Muscle of leg (tissue), 11 donors: ENCODE results near the gene SLC6A9. TPM values are rescaled to one million over a fixed set of nuclear protein-coding genes. Genes with fewer than 3 reads are reported as not detected.

ENCODE experiments used
- DNase-seq: peaks from one replicate; pipeline ENCODE4 v3.0.0; 2013
- H3K27ac ChIP-seq: one replicate; pipeline ENCODE4 v1.5.1; 2013; ENCODE audit warnings: mild to moderate bottlenecking, low read length, control low read depth
- H3K27me3 ChIP-seq: one replicate; pipeline ENCODE4 v1.6.1; 2013; ENCODE audit warnings: low read length; ENCODE audit not compliant: control insufficient read depth, insufficient read depth
- H3K36me3 ChIP-seq: one replicate; pipeline ENCODE4 v1.6.1; 2013; ENCODE audit warnings: low read length; ENCODE audit not compliant: control insufficient read depth, insufficient read depth
- H3K4me1 ChIP-seq: one replicate; pipeline ENCODE4 v1.6.1; 2013; ENCODE audit warnings: low read length; ENCODE audit not compliant: control insufficient read depth, insufficient read depth
- H3K4me3 ChIP-seq: one replicate; pipeline ENCODE4 v1.5.1; 2013; ENCODE audit warnings: low read length, control low read depth
- H3K9me3 ChIP-seq: replicated peaks from 2 replicates; pipeline ENCODE4 v1.6.1; 2013; ENCODE audit warnings: low read depth, low read length; ENCODE audit not compliant: control insufficient read depth
- WGBS: methylation state at CpG from one replicate; pipeline ENCODE4 v1.1.5; 2013; ENCODE audit warnings: missing lambda C conversion rate; ENCODE audit not compliant: insufficient coverage; 5-methylcytosine and 5-hydroxymethylcytosine counted together
- polyA plus RNA-seq, 8 donors: library from polyadenylated mRNA; unstranded; fragments of 120-200 nt; gene quantifications; one replicate each; pipeline versions ENCODE4 v1.2.1 to v1.2.3, GENCODE V29; 2013; ENCODE audit warnings: inconsistent platforms in 1 of 8, low replicate concordance in 1 of 8; ENCODE audit not compliant: insufficient read length in 8 of 8, insufficient read depth in 1 of 8
- total RNA-seq: library from RNA; stranded (reverse); fragments of 120-200 nt; gene quantifications from one replicate; pipeline ENCODE4 v1.2.4, GENCODE V29; 2013

The SLC6A9 gene
- total and polyA plus RNA-seq, 9 donors, result 1.6 to 5.5 (median 3.4) TPM

DNA sequence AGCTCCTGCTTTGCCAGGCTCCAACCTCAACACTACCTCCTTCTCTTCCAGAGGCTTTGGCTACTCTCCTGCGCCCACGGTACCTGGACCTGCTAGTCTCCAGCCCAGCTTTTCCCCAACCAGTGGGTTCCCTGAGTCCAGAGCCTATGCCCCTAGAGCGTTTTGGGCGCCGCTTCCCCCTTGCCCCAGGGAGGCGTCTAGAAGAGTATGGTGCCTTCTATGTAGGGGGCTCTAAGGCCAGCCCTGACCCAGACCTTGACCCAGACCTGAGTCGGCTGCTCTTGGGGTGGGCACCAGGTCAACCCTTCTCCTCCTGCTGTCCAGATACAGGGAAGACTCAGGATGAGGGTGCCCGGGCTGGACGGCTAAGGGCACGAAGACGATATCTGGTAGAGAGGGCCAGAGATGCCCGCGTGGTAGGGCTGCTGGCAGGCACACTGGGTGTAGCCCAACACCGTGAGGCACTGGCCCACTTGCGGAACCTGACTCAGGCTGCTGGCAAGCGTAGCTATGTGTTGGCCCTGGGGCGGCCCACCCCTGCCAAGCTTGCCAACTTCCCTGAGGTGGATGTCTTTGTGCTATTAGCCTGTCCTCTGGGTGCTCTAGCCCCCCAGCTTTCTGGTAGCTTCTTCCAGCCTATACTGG, 59.8 kb downstream of the SLC6A9 start:
- H3K27ac ChIP-seq, result no peak overlapping the region
- H3K4me1 ChIP-seq, result peaks cover 29% of the 10 kb centered on the region
- peaks cover 3% of the 10 kb centered on the region for H3K9me3 ChIP-seq
- no peak for DNase-seq
- no peak overlapping the region for H3K4me3 ChIP-seq
- H3K27me3 ChIP-seq, result no peaks in the 10 kb centered on the region
- 97% methylated on average over 11 of the region's 17 CpGs for WGBS
- peaks cover 44% of the 10 kb centered on the region for H3K36me3 ChIP-seq

DNA sequence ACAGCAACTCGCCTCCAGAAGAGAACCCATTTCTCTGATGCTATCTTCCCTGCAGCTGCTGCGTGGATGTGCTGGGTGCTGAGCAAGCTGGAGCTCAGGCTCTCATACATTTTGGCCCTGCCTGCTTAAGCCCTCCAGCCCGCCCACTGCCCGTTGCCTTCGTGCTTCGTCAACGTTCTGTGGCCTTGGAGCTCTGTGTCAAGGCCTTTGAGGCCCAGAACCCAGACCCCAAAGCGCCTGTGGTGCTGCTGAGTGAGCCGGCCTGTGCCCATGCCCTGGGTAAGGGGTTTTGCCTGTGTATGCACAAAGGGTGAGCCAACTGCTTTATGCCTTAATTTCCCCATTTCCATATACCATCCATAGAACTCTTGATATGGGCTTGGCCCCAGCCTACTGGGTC, 60.4 kb downstream of the SLC6A9 start:
- peaks cover 3% of the 10 kb centered on the region for H3K9me3 ChIP-seq
- H3K27me3 ChIP-seq, result no peaks in the 10 kb centered on the region
- H3K36me3 ChIP-seq, result peaks cover 44% of the 10 kb centered on the region
- peak overlapping the region; percentile 94 for H3K4me3 ChIP-seq
- DNase-seq, result no peak
- H3K27ac ChIP-seq, result no peak overlapping the region
- WGBS, result 90% methylated on average over 7 of the region's 9 CpGs
- peaks cover 25% of the 10 kb centered on the region for H3K4me1 ChIP-seq

GRCh38 chr1:43970502-43970901, 60.8 kb downstream of the SLC6A9 start:
- DNase-seq, result no peak
- Histone ChIP-seq H3K9me3 (peaks cover 3% of the 10 kb centered on the region), H3K27me3 (no peaks in the 10 kb centered on the region), H3K36me3 (peaks cover 47% of the 10 kb centered on the region), H3K4me1 (peaks cover 21% of the 10 kb centered on the region), H3K4me3 (peak overlapping the region; percentile 94), H3K27ac (no peak overlapping the region)
- 7% methylated on average over 2 of the region's 5 CpGs for WGBS

DNA sequence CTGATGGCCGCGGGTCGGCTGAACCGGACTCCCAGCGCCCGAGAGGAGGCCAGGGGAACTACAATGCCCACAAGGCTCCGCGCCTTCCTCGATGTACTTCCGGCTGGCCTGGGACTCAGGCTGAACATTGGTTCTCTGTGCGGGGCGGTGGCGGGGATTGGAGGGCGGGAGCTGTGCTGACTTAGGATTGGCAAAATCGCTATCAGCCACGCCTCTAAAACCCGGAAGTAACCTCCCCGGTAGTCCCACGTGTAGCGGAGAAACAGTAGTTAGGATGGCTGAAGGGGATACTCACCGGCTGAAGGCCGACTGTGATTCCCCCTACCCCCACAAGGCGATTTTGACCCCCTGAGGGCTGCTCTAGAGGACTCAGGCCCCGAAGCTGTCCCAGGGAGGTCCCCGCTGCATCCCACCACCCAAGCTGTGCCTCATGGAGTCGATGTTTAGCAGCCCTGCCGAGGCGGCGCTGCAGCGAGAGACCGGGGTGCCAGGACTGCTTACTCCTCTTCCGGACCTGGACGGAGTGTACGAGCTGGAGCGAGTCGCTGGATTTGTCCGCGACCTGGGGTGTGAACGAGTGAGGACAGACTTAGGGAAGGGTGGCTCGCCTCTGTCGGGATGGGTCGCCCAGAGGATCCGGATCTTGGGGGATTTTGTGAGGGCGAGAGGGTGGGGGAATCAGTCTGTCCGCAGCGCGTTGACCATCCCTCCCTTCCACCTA, 61.4 kb downstream of the SLC6A9 start, which contains the start of gene DPH2:
Gene DPH2, plus strand, starts transcription at position 265 of the 721 bp plus-strand sequence. Its CDS starts 166 bp downstream, at position 431.
- Histone ChIP-seq H3K4me3 (peak within 1 kb of the TSS; percentile 94), H3K27me3 (no peaks in the 10 kb centered on the region), H3K36me3 (peaks cover 48% of the 10 kb centered on the region), H3K9me3 (peaks cover 3% of the 10 kb centered on the region), H3K27ac (no peak within 1 kb of the TSS), H3K4me1 (peaks cover 17% of the 10 kb centered on the region)
- WGBS, result 3% methylated on average over 20 of the region's 47 CpGs
- DNase-seq, result peak; percentile 99

GRCh38 chr1:43969416-43969745, 61.9 kb downstream of the SLC6A9 start:
- no peak overlapping the region for H3K27ac ChIP-seq
- peaks cover 17% of the 10 kb centered on the region for H3K4me1 ChIP-seq
- H3K9me3 ChIP-seq, result peaks cover 3% of the 10 kb centered on the region
- DNase-seq, result no peak
- peaks cover 52% of the 10 kb centered on the region for H3K36me3 ChIP-seq
- no peaks in the 10 kb centered on the region for H3K27me3 ChIP-seq
- no peak overlapping the region for H3K4me3 ChIP-seq
- WGBS, result 33% methylated on average over 4 of the region's 7 CpGs

GRCh38 chr1:43968348-43968948, 62.8 kb downstream of the SLC6A9 start:
- peaks cover 3% of the 10 kb centered on the region for H3K9me3 ChIP-seq
- peaks cover 57% of the 10 kb centered on the region for H3K36me3 ChIP-seq
- WGBS, result 65% methylated on average over 4 of the region's 6 CpGs
- H3K4me1 ChIP-seq, result peaks cover 12% of the 10 kb centered on the region
- H3K4me3 ChIP-seq, result no peak overlapping the region
- H3K27ac ChIP-seq, result no peak overlapping the region
- no peaks in the 10 kb centered on the region for H3K27me3 ChIP-seq
- DNase-seq, result peak; percentile 62

DNA sequence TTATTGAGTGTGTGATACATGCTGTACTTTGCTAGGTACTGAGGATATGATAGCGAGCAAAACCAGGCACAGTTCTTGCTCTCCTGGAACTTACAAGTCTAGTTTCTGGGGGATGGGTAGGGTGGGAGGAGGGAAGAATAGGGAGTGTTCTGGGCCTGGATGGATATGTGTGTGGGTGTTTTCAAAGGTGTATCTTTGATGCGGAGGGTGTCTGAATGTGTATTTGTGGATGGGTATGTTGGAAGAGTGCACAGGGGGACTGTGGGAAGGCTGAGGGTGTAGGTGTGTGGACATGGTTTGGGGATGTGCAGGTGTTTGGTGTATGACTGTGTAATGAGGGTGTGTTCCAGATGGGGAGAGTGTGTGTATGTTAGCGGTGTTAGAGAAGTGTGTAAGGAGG, 65.9 kb downstream of the SLC6A9 start:
- Histone ChIP-seq H3K9me3 (peaks cover 3% of the 10 kb centered on the region), H3K27me3 (no peaks in the 10 kb centered on the region), H3K36me3 (peaks cover 60% of the 10 kb centered on the region), H3K4me3 (no peak overlapping the region), H3K4me1 (peaks cover 4% of the 10 kb centered on the region), H3K27ac (no peak overlapping the region)
- 91% methylated on average over 2 of the region's 3 CpGs for WGBS
- no peak for DNase-seq

DNA sequence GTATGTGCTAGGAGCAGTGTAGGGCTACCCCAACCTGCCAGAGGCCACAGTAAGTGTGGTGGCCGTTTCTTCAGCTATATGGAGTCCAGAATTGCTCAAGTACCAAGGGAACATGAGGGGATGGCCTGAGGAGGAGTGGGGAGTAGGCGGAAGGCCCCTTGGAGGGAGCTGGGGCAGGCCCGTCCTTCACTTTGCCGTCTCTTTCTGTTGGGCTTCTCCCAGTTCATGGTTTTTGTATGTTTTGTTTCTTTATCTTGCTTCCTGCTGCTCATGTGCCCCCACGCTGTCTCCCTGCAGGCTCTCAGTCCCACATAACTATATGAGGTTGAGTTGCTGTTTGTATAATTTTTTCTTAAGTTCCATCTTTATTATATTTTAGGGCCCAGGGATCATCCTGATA, 67.4 kb downstream of the SLC6A9 start:
- Histone ChIP-seq H3K9me3 (peaks cover 3% of the 10 kb centered on the region), H3K27ac (no peak overlapping the region), H3K27me3 (no peaks in the 10 kb centered on the region), H3K4me3 (no peak overlapping the region), H3K4me1 (no peaks in the 10 kb centered on the region), H3K36me3 (peaks cover 75% of the 10 kb centered on the region)
- WGBS, result 81% methylated on average over 2 of the region's 5 CpGs
- DNase-seq, result no peak

GRCh38 chr1:43963006-43963405, 68.3 kb downstream of the SLC6A9 start:
- Histone ChIP-seq H3K27ac (no peak overlapping the region), H3K27me3 (no peaks in the 10 kb centered on the region), H3K9me3 (no peaks in the 10 kb centered on the region), H3K4me3 (no peak overlapping the region), H3K4me1 (no peaks in the 10 kb centered on the region), H3K36me3 (peaks cover 83% of the 10 kb centered on the region)
- WGBS, result 93% methylated on average over 3 of the region's 3 CpGs
- DNase-seq, result no peak

DNA sequence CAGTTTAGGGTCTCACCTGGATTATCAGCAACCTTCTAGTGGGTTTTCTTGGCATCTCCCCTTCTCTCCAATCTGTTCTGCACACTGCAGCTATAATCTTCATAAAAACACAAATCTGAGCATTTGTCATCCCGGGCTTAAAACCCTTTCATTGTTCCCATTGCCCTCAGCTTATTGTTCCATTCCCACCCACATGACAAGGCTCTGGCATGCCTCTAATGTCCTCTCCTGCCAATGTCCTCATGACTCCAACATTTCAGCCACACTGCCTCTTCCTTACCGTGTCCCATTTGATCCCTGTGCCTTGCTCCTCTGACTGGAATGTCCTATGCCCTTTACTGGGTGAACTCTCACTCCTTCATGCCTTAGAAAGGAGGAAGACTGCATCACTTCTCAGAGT, 68.9 kb downstream of the SLC6A9 start:
- no peak for DNase-seq
- Histone ChIP-seq H3K4me1 (no peaks in the 10 kb centered on the region), H3K27me3 (no peaks in the 10 kb centered on the region), H3K4me3 (no peak overlapping the region), H3K36me3 (peaks cover 84% of the 10 kb centered on the region), H3K27ac (no peak overlapping the region), H3K9me3 (no peaks in the 10 kb centered on the region)
- 89% methylated on average over 2 of the region's 2 CpGs for WGBS
